ENCODE data around the gene TEX22. TPM values are rescaled to one million over a fixed set of nuclear protein-coding genes. Genes with fewer than 3 reads are reported as not detected.

TEX22 gene
- total RNA-seq, 1 donor from 2014 or later = 4.9 TPM

DNA sequence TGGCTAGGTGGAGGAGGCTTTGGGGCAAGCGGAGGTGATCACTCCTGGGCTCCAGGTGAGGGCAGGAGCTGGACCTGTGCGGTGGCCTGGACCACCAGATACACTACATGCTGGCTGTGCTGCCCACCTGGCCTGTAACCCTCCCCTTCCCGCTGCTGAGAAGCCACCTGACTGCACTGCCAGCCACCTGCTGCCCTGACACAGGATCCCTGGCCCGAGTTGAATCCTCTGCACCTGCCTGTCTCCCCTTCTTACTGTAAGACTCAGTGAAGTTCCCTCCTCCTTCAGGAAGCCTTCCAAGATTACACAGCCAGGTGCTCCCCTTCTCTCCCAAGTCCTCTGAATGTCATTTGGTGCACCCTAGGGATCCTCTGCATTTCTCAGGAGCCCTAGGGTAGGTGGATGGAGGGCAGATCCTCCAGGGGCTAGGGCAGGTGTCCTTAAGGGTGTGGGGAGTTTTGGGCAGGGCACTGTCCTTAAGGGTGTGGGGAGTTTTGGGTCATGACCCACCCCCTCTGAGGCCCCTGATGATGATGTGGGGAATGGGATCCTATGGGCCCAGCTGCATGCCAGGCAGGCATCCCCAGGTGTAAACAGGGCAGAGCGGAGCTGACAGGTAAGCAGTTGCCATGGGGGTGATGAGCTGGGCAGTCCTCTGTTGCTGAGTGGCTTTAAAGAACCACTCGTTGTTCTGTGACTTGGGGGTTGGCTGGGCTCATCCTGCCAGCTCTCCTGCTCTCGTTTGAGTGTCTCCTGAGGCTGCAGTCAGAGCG lies 14.6 kb downstream of the TEX22 start:
- no peak for TF ChIP-seq CTCF (IDR thresholded peaks at IDR 0.05)
- Mint-ChIP-seq H3K27ac (ENCODE audit: unreplicated experiment) (no peak overlapping the region), H3K27me3 (ENCODE audit: unreplicated experiment) (peaks cover 6% of the 10 kb centered on the region), H3K36me3 (ENCODE audit: unreplicated experiment) (no peaks in the 10 kb centered on the region), H3K9me3 (ENCODE audit: unreplicated experiment) (no peaks in the 10 kb centered on the region), H3K4me3 (ENCODE audit: unreplicated experiment) (no peak overlapping the region), H3K4me1 (ENCODE audit: unreplicated experiment) (peaks cover 22% of the 10 kb centered on the region)
- DNase-seq (ENCODE audit: extremely low spot score, unreplicated experiment) = no peak

- Mint-ChIP-seq H3K36me3 (ENCODE audit: unreplicated experiment) (no peaks in the 10 kb centered on the region), H3K9me3 (ENCODE audit: unreplicated experiment) (no peaks in the 10 kb centered on the region), H3K4me1 (ENCODE audit: unreplicated experiment) (peaks cover 24% of the 10 kb centered on the region), H3K27ac (ENCODE audit: unreplicated experiment) (no peak overlapping the region), H3K27me3 (ENCODE audit: unreplicated experiment) (peaks cover 6% of the 10 kb centered on the region), H3K4me3 (ENCODE audit: unreplicated experiment) (no peak overlapping the region)
- TF ChIP-seq CTCF (IDR thresholded peaks at IDR 0.05) = no peak
- DNase-seq (ENCODE audit: extremely low spot score, unreplicated experiment) = no peak
Observed at GRCh38 chr14:105413544-105413886, 15.2 kb downstream of the TEX22 start.

GRCh38 chr14:105414456-105415371 lies 16.4 kb downstream of the TEX22 start:
- peak overlapping the region; percentile 68 for H3K4me3 Mint-ChIP-seq (ENCODE audit: unreplicated experiment)
- H3K27me3 Mint-ChIP-seq (ENCODE audit: unreplicated experiment) = peaks cover 6% of the 10 kb centered on the region
- H3K27ac Mint-ChIP-seq (ENCODE audit: unreplicated experiment) = peak overlapping the region; percentile 67

DNA sequence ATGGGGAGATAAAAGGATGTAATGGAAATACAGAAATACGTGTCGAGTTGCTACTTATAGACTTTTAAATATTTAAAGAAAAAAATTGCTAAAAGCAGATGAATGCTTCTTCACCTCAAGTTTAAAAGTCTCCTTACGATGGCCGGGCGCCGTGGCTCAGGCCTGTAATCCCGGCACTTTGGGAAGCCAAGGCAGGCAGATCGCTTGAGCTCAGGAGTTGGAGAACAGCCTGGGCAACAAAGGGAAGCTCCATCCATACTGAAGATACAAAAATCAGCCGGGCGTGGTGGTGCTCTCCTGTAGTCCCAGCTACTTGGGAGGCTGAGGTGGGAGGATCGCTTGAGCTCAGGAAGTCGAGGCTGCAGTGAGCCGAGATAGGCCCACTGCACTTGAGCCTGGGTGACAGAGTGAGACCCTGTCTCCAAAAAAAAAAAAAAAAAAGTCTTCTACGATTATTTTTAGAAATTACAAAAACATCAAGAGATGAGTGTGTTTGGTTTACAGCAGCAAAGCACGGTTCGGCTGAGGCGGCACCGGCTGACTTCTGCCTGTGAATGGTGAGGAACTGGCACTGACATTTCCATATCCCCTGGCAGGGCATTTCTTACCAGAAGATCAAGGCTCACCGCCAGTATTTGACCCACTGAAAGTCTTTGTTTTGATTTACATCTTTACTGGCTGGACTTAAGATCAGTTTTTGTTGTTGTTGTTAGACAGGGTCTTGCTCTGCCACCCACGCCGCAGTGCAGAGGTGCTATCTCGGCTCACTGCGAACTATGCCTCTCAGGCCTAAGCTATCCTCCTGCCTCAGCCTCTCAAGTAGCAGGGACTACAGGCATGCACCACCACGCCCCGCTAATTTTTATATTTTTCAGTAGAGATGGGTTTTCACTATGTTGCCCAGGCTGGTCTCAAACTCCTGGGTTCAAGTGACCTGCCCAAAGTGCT lies 17.4 kb downstream of the TEX22 start:
- Mint-ChIP-seq H3K4me1 (ENCODE audit: unreplicated experiment) (peaks cover 32% of the 10 kb centered on the region), H3K36me3 (ENCODE audit: unreplicated experiment) (no peaks in the 10 kb centered on the region), H3K9me3 (ENCODE audit: unreplicated experiment) (no peaks in the 10 kb centered on the region), H3K4me3 (ENCODE audit: unreplicated experiment) (peak overlapping the region; percentile 68), H3K27ac (ENCODE audit: unreplicated experiment) (peak overlapping the region; percentile 67), H3K27me3 (ENCODE audit: unreplicated experiment) (peaks cover 2% of the 10 kb centered on the region)
- no peak for DNase-seq (ENCODE audit: extremely low spot score, unreplicated experiment)
- no peak for TF ChIP-seq CTCF (IDR thresholded peaks at IDR 0.05)

More at GRCh38 chr14:105414456-105415371, 16.4 kb downstream of the TEX22 start:
- Mint-ChIP-seq H3K9me3 (ENCODE audit: unreplicated experiment) (no peaks in the 10 kb centered on the region), H3K36me3 (ENCODE audit: unreplicated experiment) (no peaks in the 10 kb centered on the region), H3K4me1 (ENCODE audit: unreplicated experiment) (peaks cover 33% of the 10 kb centered on the region)
- DNase-seq (ENCODE audit: extremely low spot score, unreplicated experiment) = peak; percentile 93
- TF ChIP-seq CTCF (IDR thresholded peaks at IDR 0.05) = peak; percentile 72
